Amygdala (tissue), 56 donors: ENCODE data around the gene NEK6.
A peak's percentile ranks its signal among the peaks of the same experiment; 100 is the strongest.

Experiments used
- DNase-seq, 56 donors: peaks; one replicate each; lab custom pipeline; 2025; lab: John Stamatoyannopoulos, UW

NEK6 gene

DNA sequence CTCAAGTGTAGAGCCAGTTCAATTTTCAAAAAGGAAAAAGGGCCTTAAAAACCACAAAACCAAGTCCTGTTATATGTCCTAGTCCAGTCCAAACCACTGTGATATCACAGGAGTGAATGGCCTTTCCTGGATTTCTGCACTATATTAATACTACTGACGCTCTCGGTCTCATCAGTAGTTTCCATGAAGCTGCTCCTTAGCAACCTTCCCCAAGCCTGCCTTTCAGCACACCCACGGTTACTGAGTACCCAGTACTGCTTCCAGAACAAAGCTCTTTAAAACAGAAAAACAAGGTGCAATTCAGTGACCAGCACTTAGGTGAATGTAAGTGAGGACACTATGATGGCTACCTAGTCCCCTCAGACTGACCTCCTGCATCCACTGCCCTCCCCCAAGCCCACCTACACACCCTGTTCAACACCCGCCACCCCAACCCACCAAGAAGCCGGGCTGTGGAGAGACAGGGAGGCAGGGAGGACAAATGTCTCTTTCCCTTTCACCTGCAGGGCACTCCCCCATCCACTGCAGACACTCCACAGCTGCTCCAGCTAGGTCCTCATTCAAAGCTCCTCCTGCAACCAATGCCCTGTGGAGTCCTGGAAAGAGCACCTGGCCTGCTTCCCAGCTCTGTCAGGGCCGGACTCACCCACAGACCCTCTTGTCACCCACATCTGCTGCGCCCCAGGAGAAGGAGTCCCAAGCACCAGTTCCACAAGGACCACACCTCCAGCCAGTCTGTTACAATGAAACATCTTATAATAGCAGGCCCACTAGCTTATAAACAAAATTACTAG is 131.6 kb downstream of the NEK6 start:
- DNase-seq = no peak

DNA sequence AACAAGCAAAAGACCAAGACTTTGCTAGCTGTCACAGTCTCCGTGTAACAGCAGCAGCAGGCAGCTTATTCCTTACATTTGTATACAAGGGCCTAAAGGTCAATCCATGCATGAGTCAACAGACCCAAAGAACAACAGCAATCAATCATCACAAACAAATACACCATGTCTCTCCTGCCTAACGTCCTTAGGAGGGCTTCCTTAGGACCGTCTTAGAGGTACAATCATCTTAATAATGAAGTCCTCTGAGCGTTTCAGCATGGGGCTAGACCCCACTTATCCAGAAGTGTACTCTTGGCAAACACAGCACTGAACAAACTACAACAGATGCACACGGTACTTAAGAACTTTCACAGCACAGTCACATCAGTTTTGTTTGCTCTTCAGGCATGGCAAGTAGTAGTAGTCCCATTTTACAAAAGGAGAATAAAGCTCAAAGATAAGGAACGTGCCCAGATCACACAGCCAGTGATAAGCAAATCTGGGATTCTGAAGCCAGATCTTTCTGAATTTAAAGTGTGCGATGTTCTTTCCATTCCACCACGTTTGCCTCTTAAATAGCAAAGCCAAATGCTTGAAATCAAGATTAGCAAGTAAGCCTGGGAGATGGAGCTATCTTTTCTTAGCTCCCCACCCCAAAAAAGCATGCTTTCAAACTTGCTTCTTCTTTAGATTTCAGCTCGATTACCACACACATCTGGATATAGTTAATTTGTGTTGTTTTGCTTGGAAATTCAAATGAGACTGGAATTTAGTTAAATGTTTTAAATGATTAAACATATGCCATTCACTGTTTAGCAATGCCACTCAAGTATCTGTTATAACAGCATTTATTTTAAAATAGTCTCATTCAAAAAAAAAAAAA is 133.3 kb downstream of the NEK6 start:
- no peak for DNase-seq

DNA sequence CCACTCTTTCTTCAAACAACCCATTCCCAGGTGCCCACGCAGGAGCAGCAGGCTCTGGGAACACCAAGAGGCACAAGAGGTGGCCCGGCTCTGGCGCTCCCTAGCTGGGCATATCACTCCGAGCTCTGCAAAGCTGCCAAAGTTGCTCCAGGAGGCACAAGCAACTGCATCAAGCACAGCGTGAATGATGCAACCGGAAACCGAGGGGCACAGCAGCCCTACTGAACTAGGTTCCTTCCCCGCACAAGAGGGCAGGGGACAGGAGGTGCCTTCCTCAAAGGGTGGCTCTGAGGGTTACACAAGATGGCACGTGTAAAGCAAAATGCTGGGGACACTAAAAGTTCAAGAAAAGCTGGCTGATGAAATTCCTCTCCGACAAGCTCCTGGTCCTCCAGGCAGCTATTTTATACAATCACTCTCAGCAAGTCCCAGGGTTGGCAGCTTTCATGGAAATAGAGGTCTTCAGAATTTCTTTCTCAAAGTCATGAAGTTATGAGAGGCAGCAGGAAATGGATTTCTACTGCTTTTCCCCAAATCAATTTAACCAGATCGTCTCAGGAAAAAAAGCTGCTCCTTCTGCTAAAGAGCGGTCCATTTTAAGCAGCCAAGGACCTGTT is 134.6 kb downstream of the NEK6 start:
- peak in 4 of 56 donors; percentile 8 to 43 (median 22) for DNase-seq

DNA sequence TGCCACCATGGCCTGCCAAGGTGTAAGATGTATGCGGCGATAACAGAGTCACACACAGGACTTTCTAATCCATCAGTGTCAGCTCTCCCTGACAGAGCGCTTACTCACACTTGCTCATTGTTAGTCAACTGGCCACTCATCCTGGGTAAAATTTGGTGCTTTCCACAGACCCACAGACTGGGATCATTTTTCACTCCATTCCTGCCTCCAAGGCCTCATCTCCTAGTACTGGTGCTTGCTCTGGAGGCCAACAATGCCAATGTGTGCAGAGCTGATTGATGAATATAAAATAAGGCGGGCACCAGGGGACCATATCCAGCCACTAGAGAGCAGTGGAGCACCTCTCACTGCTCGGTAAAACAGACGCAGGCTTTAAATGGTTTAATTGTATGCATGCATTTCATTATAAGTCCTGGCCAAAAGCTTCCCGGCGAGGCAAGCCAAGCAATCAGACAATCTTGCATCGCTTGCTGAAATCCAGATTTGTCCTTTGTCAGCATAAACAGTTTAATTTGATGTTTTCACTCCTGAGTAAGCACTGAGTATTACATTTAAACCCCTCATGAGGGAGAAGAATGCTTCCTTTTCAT is 135.2 kb downstream of the NEK6 start:
- DNase-seq = peak in 46 of 56 donors; percentile 14 to 86 (median 58)

DNA sequence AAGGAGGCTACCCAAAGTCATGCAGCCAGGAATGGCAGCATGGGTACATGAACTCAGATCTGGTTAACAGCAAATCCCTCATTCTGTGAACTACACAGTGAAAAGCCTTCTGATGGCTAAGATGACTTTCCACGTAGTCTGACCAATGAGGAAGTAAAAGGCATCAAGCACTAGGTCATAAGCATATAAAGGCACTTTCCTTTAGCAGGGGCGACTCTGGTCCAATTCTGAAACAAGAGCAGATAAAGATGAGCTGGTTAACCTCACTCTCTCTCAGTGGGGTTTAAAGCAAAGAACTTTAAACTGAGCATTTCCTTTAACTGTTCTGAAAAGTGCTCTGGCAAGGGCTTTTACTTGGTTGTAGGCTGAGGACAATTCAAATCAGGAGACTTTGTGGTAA is 136.4 kb downstream of the NEK6 start:
- no peak for DNase-seq

DNA sequence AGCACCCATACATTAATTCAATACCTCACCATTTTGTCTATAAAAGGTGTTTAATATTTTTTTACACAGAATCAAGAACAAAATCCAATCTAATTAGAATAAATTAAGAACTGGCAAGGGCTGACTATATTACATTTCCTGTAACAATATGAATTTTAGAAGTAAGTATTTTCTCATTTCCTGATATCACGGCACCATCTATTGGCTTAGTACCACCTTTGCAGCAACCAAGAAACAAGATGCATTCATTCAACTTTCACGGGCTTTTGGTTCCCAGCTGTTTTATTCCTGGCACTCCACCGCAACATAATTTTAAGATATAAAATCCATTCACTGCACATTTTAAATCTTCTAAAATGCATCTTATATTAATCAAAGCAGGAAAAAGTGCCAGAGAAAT is 136.8 kb downstream of the NEK6 start:
- no peak for DNase-seq

DNA sequence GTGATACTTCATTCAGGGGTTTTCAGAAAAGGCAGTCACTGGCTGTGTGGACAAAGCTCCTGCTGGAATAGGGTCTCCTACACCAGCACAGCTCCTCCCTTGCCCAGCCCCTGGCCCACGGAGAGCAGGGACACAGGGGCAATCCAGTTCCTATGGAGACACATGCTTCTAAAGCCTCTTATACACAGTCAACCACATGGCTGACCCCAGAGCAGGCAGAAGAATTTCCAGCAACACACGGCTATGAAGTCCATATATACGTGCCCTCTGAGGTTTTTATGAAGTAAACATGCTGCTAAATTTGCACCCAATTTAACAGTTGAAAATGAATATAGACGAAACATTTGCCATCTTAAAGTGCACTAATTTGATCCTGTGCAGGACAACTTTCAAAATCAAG is 138.1 kb downstream of the NEK6 start:
- no peak for DNase-seq

DNA sequence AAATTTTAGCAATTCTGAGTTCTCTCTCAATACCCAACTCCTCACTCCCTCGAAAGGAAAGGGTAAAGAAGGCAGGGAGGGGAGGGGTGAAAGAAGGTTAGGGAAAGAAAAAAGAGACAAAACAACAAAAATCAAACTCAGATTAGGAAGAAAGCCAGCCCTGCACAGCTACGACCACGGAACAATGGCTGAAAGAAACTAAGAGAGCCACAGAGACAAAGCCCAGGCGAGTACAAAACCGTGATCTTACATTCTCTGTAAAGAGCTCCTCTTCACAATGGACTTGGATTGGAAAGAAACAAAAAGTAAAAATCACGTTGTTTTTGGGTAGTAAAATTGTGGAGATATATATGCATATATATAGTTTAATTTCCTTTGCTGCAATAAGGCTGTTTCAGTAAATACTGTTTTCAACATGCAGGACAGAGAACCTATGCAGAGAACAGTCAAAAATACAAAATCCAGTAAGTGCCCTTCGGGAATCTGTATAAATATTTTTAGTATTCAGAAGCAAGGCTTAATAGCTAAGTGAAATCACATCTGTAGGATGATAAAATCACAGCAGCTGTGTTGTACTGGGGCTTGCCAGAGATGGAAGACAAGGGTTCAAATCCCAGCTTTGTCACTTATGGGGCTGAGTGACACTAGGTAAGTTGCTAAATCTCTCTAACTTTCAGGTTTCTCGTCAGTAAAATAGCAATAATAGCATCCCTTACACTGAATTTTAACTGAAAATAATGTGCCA is 140.6 kb downstream of the NEK6 start:
- no peak for DNase-seq

DNA sequence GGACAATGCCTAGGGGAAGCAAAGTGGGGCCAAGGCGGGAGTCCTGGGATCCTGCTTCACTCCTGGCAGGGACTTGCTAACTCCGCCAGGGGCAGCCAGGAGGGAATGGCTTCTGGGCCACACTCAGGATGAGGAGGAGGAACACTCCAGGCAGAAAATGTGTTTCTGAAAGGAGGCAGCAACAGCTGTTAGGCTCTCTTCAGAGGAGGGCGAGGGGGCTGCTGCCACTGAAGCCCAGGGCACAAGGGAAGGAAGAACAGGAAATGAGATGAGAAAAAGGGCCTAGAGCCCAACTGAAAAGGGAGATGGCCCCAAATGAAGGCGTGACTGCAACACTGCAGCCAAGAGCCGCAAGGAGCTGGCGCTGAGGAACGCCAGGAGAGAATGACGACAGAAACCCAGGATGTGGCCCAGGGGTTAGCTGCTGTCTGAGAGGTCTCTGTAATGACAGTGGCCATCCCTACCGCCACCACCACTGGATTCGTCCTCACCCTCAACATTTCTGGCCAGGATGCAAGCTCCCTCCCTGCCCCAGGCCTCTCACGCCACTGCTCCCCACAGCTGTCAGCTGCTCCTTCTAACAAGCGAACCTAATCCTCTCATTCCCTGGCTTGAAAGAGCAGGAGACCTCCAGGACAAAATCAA is 141.7 kb downstream of the NEK6 start:
- DNase-seq = peak in 7 of 56 donors; percentile 6 to 44 (median 27)

DNA sequence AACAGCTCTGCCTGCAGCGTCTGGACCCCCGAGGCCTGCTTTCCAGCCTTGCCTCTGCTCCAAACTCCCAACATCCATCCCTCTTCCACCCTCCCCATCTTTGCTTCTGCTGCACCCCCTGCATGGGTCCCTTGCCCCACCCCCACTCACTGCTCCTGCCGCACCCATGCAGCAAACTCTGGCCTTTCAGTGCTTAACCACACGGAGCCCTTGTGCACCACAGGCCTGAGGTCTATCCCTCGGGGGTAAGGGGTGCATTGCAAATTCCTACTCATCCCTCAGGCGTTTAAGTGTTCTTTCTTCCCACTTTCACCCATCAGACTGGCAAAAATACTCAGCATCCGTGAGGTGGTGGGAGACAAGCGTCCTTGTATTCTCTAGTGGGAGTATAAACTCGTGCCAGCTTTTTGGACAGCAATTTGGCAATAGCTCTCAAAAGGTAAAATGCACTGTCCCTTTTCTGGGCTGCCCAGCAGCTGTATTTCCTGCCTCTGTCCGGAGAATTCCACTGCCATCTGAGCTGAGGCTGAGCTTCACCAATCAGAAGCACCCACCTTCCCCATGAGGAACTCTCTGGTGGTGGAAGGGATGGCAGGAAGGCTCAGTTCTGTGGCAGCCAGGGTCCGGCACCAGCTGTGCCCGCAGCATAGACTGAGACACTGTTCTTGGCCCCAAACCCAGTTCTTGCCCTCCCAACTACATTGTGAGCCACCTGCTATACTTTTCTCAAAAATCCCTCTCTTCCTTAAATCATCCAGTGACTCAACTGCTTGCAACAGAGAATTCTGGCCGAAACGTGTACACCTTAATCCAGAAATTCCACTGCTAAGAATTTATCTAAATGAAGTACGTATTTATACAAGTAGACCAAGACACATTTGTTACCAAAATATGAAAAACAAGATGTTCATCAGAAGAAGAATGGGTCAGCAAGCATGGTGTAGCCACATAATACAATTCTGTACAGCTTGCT is 142.5 kb downstream of the NEK6 start:
- DNase-seq = no peak
